Measurements from ENCODE around the gene SRGAP1. TPM values are rescaled to one million over a fixed set of nuclear protein-coding genes. Genes with fewer than 3 reads are reported as not detected.
A peak's percentile ranks its signal among the peaks of the same experiment; 100 is the strongest.
"Not testable (repeated sequence)": the region's sequence is repeated elsewhere in the genome, so short reads cannot be mapped to it uniquely, and the experiment has no call there.

Gene SRGAP1
- total RNA-seq, 1 donor: 18.1 TPM

- no peak for TF ChIP-seq CTCF (IDR thresholded peaks at IDR 0.05; ENCODE audit: insufficient read depth, low read depth, low read length)
- DNase-seq (ENCODE audit: low read depth): no peak
- no peak overlapping the region for H3K4me3 ChIP-seq (ENCODE audit: low read depth, low read length)
Observed at GRCh38 chr12:64064240-64064639, 219.7 kb downstream of the SRGAP1 start.

- no peak overlapping the region for H3K4me3 ChIP-seq (ENCODE audit: low read depth, low read length)
- no peak for DNase-seq (ENCODE audit: low read depth)
- TF ChIP-seq CTCF (IDR thresholded peaks at IDR 0.05; ENCODE audit: insufficient read depth, low read depth, low read length): no peak
Observed at GRCh38 chr12:64064706-64065105, 220.2 kb downstream of the SRGAP1 start.

GRCh38 chr12:64065881-64066451 is 221.5 kb downstream of the SRGAP1 start:
- peak; percentile 41 for DNase-seq (ENCODE audit: low read depth)
- no peak overlapping the region for H3K4me3 ChIP-seq (ENCODE audit: low read depth, low read length)
- TF ChIP-seq CTCF (IDR thresholded peaks at IDR 0.05; ENCODE audit: insufficient read depth, low read depth, low read length): no peak

- TF ChIP-seq CTCF (IDR thresholded peaks at IDR 0.05; ENCODE audit: insufficient read depth, low read depth, low read length): no peak
- no peak for DNase-seq (ENCODE audit: low read depth)
Observed at GRCh38 chr12:64066776-64067175, 222.3 kb downstream of the SRGAP1 start.

GRCh38 chr12:64070454-64070853 is 226.0 kb downstream of the SRGAP1 start:
- no peak for TF ChIP-seq CTCF (IDR thresholded peaks at IDR 0.05; ENCODE audit: insufficient read depth, low read depth, low read length)
- H3K4me3 ChIP-seq (ENCODE audit: low read depth, low read length): no peak overlapping the region
- no peak for DNase-seq (ENCODE audit: low read depth)

More at GRCh38 chr12:64066776-64067175, 222.3 kb downstream of the SRGAP1 start:
- no peak overlapping the region for H3K4me3 ChIP-seq (ENCODE audit: low read depth, low read length)

- DNase-seq (ENCODE audit: low read depth): no peak
- TF ChIP-seq CTCF (IDR thresholded peaks at IDR 0.05; ENCODE audit: insufficient read depth, low read depth, low read length): no peak
- no peak overlapping the region for H3K4me3 ChIP-seq (ENCODE audit: low read depth, low read length)
Observed at GRCh38 chr12:64072916-64073575, 228.5 kb downstream of the SRGAP1 start.

- H3K4me3 ChIP-seq (ENCODE audit: low read depth, low read length); DNase-seq (ENCODE audit: low read depth): not testable (repeated sequence)
Observed at GRCh38 chr12:64076565-64076964, 232.1 kb downstream of the SRGAP1 start.

Data from fibroblast of villous mesenchyme (primary cell).